HG03060 (cell line): ENCODE measurements around the gene EHHADH.

ENCODE experiments used
- ATAC-seq: cut with Tn5 transposase; IDR thresholded peaks from one replicate; pipeline ENCODE4 v1.9.1; 2021; ENCODE audit warnings: low read depth, moderate number of reproducible peaks; ENCODE audit not compliant: unreplicated experiment

The EHHADH gene

GRCh38 chr3:185199671-185200070 lies 54.2 kb downstream of the EHHADH start:
- ATAC-seq: no peak

GRCh38 chr3:185199206-185199605 lies 54.6 kb downstream of the EHHADH start:
- ATAC-seq: no peak

- no peak for ATAC-seq
These were observed 56.8 kb downstream of the EHHADH start for GRCh38 chr3:185197068-185197467.

GRCh38 chr3:185195652-185196051 lies 58.2 kb downstream of the EHHADH start:
- ATAC-seq: no peak

GRCh38 chr3:185188816-185189215 lies 65.0 kb downstream of the EHHADH start:
- ATAC-seq: no peak

- ATAC-seq: no peak
These were observed 66.5 kb downstream of the EHHADH start for GRCh38 chr3:185187391-185187790.

- ATAC-seq: no peak
These were observed 77.0 kb downstream of the EHHADH start for GRCh38 chr3:185176750-185177359.

GRCh38 chr3:185175370-185175987 lies 78.4 kb downstream of the EHHADH start:
- no peak for ATAC-seq

GRCh38 chr3:185172086-185173049 lies 81.5 kb downstream of the EHHADH start:
- no peak for ATAC-seq

GRCh38 chr3:185164428-185165217 lies 89.2 kb downstream of the EHHADH start:
- no peak for ATAC-seq

GRCh38 chr3:185162634-185163033 lies 91.2 kb downstream of the EHHADH start:
- ATAC-seq: no peak

- ATAC-seq: no peak
These were observed 92.1 kb downstream of the EHHADH start for GRCh38 chr3:185161761-185162160.

- ATAC-seq: no peak
These were observed 96.5 kb downstream of the EHHADH start for GRCh38 chr3:185157347-185157746.

- ATAC-seq: no peak
These were observed 98.2 kb downstream of the EHHADH start for GRCh38 chr3:185155678-185156077.

- no peak for ATAC-seq
These were observed 99.8 kb downstream of the EHHADH start for GRCh38 chr3:185153861-185154629.

- no peak for ATAC-seq
These were observed 100.6 kb downstream of the EHHADH start for GRCh38 chr3:185153171-185153771.

GRCh38 chr3:185152410-185153170 lies 101.3 kb downstream of the EHHADH start, which contains the start of gene C3orf70:
C3orf70 (minus strand) TSS chr3:185153060; CDS start chr3:185152823, 237 bp downstream.
- no peak for ATAC-seq

- ATAC-seq: no peak
These were observed 101.9 kb downstream of the EHHADH start for GRCh38 chr3:185151964-185152409.
